GM23338 (cell line): Measurements from ENCODE around the gene ADM2. TPM values are rescaled to one million over a fixed set of nuclear protein-coding genes. Genes with fewer than 3 reads are reported as not detected.

Experiments
- ATAC-seq: fragments of 200-7000 bp; cut with Tn5 transposase; 3 replicates; pipeline ENCODE4 v1.9.1; 2020
- DNase-seq: peaks from one replicate; pipeline ENCODE4 v3.0.0-alpha.2; 2015; ENCODE audit warnings: low spot score
- H2AFZ ChIP-seq: fragments of 200-600 bp; sonication (generic); 2 replicates; pipeline ENCODE4 v1.8.0; 2016; ENCODE audit warnings: antibody characterized with exemption, mild to moderate bottlenecking, moderate library complexity
- H3F3A ChIP-seq: fragments of 200-600 bp; sonication (generic); replicated peaks from 2 replicates; pipeline ENCODE4 v1.8.0; 2017; ENCODE audit warnings: antibody characterized with exemption, mixed run types, low read depth
- H3K27ac ChIP-seq: fragments of 200-600 bp; sonication (generic); 2 replicates; pipeline ENCODE4 v1.6.1; 2016; ENCODE audit warnings: low read depth
- H3K27me3 ChIP-seq: fragments of 200-600 bp; sonication (generic); 2 replicates; pipeline ENCODE4 v1.8.0; 2016; ENCODE audit warnings: mild to moderate bottlenecking, mixed run types, moderate library complexity; ENCODE audit not compliant: insufficient read depth
- H3K36me3 ChIP-seq: fragments of 200-600 bp; sonication (generic); 2 replicates; pipeline ENCODE4 v1.8.0; 2016; ENCODE audit warnings: mild to moderate bottlenecking; ENCODE audit not compliant: insufficient read depth
- H3K4me1 ChIP-seq: fragments of 200-600 bp; sonication (generic); 2 replicates; pipeline ENCODE4 v1.8.0; 2016; ENCODE audit warnings: mild to moderate bottlenecking, moderate library complexity; ENCODE audit not compliant: insufficient read depth
- H3K4me2 ChIP-seq: fragments of 200-600 bp; sonication (generic); 2 replicates; pipeline ENCODE4 v1.7.1; 2017; ENCODE audit warnings: mixed run types
- H3K4me3 ChIP-seq: fragments of 200-600 bp; sonication (generic); 2 replicates; pipeline ENCODE4 v1.6.1; 2016; ENCODE audit warnings: mixed run types
- H3K79me2 ChIP-seq: fragments of 200-600 bp; sonication (generic); replicated peaks from 2 replicates; pipeline ENCODE4 v1.8.0; 2017; ENCODE audit warnings: mild to moderate bottlenecking; ENCODE audit not compliant: insufficient read depth
- H3K9me2 ChIP-seq: fragments of 200-600 bp; sonication (generic); 2 replicates; pipeline ENCODE4 v1.8.0; 2017; ENCODE audit not compliant: insufficient read depth
- H4K20me1 ChIP-seq: fragments of 200-600 bp; sonication (generic); replicated peaks from 2 replicates; pipeline ENCODE4 v1.8.0; 2017; ENCODE audit warnings: mild to moderate bottlenecking; ENCODE audit not compliant: insufficient read depth
- H3K27ac Mint-ChIP-seq: 2 replicates; pipeline ENCODE4 v1.8.0; 2020; ENCODE audit warnings: inconsistent platforms, mild to moderate bottlenecking, moderate library complexity, mixed read lengths
- H3K27me3 Mint-ChIP-seq: 3 replicates; pipeline ENCODE4 v1.8.0; 2022; ENCODE audit warnings: low read depth, mild to moderate bottlenecking, moderate library complexity, mixed read lengths, inconsistent platforms; ENCODE audit not compliant: insufficient read depth, poor library complexity
- H3K36me3 Mint-ChIP-seq: 3 replicates; pipeline ENCODE4 v1.8.0; 2021; ENCODE audit warnings: low read depth, mild to moderate bottlenecking, inconsistent platforms, moderate library complexity, mixed read lengths
- H3K4me1 Mint-ChIP-seq: 3 replicates; pipeline ENCODE4 v1.8.0; 2020; ENCODE audit warnings: mild to moderate bottlenecking, inconsistent platforms, mixed read lengths
- H3K4me3 Mint-ChIP-seq: 3 replicates; pipeline ENCODE4 v1.8.0; 2021; ENCODE audit warnings: moderate library complexity, mild to moderate bottlenecking, inconsistent platforms, mixed read lengths
- H3K9me3 Mint-ChIP-seq: 3 replicates; pipeline ENCODE4 v1.8.0; 2020; ENCODE audit warnings: moderate library complexity, mild to moderate bottlenecking, inconsistent platforms, mixed read lengths
- CREB1 ChIP-seq: fragments of 250-450 bp; sonication (Bioruptor Pico); IDR thresholded peaks from 2 replicates; pipeline ENCODE4 v1.5.0; 2020; ENCODE audit warnings: low read depth, mild to moderate bottlenecking, moderate library complexity
- ETS1 ChIP-seq: IDR thresholded peaks from 2 replicates; pipeline ENCODE4 v1.6.1; 2016; ENCODE audit warnings: antibody characterized with exemption
- EZH2 ChIP-seq: fragments of 200-600 bp; sonication (generic); IDR thresholded peaks from one replicate; pipeline ENCODE4 v1.8.0; 2017; ENCODE audit warnings: antibody characterized with exemption, mild to moderate bottlenecking, low read depth; ENCODE audit not compliant: unreplicated experiment
- EZH2phosphoT487 ChIP-seq: fragments of 200-600 bp; sonication (generic); IDR thresholded peaks from one replicate; pipeline ENCODE4 v1.8.1; 2018; ENCODE audit warnings: antibody characterized with exemption; ENCODE audit not compliant: unreplicated experiment
- JUNB ChIP-seq: IDR thresholded peaks from one replicate; pipeline ENCODE4 v1.6.1; 2016; ENCODE audit warnings: antibody characterized with exemption; ENCODE audit not compliant: unreplicated experiment
- NANOG ChIP-seq: IDR thresholded peaks from 2 replicates; pipeline ENCODE4 v1.6.1; 2016; ENCODE audit warnings: antibody characterized with exemption, borderline replicate concordance
- POLR2AphosphoS5 ChIP-seq: IDR thresholded peaks from 2 replicates; pipeline ENCODE4 v1.6.1; 2016; ENCODE audit warnings: antibody characterized with exemption, low read depth
- STAT1 ChIP-seq: IDR thresholded peaks from one replicate; pipeline ENCODE4 v1.6.1; 2016; ENCODE audit warnings: antibody characterized with exemption; ENCODE audit not compliant: unreplicated experiment
- ZNF114 ChIP-seq: fragments of 250-450 bp; sonication (Bioruptor Pico); IDR thresholded peaks from 2 replicates; pipeline ENCODE4 v1.5.0; 2020; ENCODE audit warnings: mild to moderate bottlenecking, moderate library complexity
- ZNF331 ChIP-seq: fragments of 250-450 bp; sonication (Bioruptor Pico); IDR thresholded peaks from 2 replicates; pipeline ENCODE4 v1.5.0; 2020; ENCODE audit warnings: low read depth, mild to moderate bottlenecking, moderate library complexity
- ZNF462 ChIP-seq: fragments of 250-450 bp; sonication (Bioruptor Pico); IDR thresholded peaks from 2 replicates; pipeline ENCODE4 v1.5.0; 2020; ENCODE audit warnings: mild to moderate bottlenecking, moderate library complexity
- polyA plus RNA-seq: library from polyadenylated mRNA; unstranded; fragments of >200 nt; fragmentation: Nextera tagmentation; extraction: Ambion mirVana; gene quantifications from 2 replicates; pipeline ENCODE4 v1.2.1, GENCODE V29; 2016
- total RNA-seq: library from RNA; depleted of rRNA; stranded (reverse); fragments of >200 nt; shearing (Covaris generic); gene quantifications from 2 replicates; pipeline ENCODE4 v1.2.3, GENCODE V29; 2014
- TF ChIP-seq, protein P1 (sequence below), 2 experiments: fragments of 200-600 bp in 1 of 2; sonication (generic) in 1 of 2; conservative IDR thresholded peaks; 2 replicates each; pipeline versions ENCODE4 v1.5.1 to v1.6.1; 2016 to 2017; ENCODE audit warnings: antibody characterized with exemption in 2 of 2, low read depth in 2 of 2, mild to moderate bottlenecking in 2 of 2, moderate library complexity in 1 of 2
- TF ChIP-seq, protein P2 (sequence below): IDR thresholded peaks from one replicate; pipeline ENCODE4 v1.6.1; 2018; ENCODE audit warnings: antibody characterized with exemption; ENCODE audit not compliant: unreplicated experiment

Gene ADM2
- total and polyA plus RNA-seq, 2 experiments from 2014 or later, result 3.3 to 7.1 TPM

GRCh38 chr22:50441428-50441993 lies 39.8 kb upstream of the ADM2 start:
- Histone ChIP-seq H3K36me3 (no peaks in the 10 kb centered on the region), H3K27me3 (no peaks in the 10 kb centered on the region), H2AFZ (no peak overlapping the region), H4K20me1 (no peaks in the 10 kb centered on the region; the same call in 1 of the 2 replicates), H3F3A (peaks cover 5% of the 10 kb centered on the region; the same call in 1 of the 2 replicates), H3K9me2 (no peaks in the 10 kb centered on the region), H3K27ac (no peak overlapping the region), H3K4me1 (no peaks in the 10 kb centered on the region; the same call in 1 of the 2 replicates), H3K4me2 (no peak overlapping the region), H3K79me2 (no peaks in the 10 kb centered on the region), H3K4me3 (no peak overlapping the region)
- Mint-ChIP-seq H3K4me3 (no peak overlapping the region), H3K27ac (no peak overlapping the region), H3K9me3 (no peaks in the 10 kb centered on the region), H3K36me3 (0 out of 3 replicates have a peak, but pooled peaks cover 2% of the 10 kb centered on the region), H3K27me3 (peaks cover 24% of the 10 kb centered on the region), H3K4me1 (peaks cover 17% of the 10 kb centered on the region)
- DNase-seq, result no peak
- TF ChIP-seq JUNB (no peak), POLR2AphosphoS5 (no peak), NANOG (no peak), ZNF114 (CRISPR knock-in tag) (no peak), STAT1 (no peak), ZNF331 (CRISPR knock-in tag) (no peak), ETS1 (no peak), EZH2phosphoT487 (no peak), CREB1 (CRISPR knock-in tag) (no peak), ZNF462 (CRISPR knock-in tag) (no peak), EZH2 (no peak)
- TF ChIP-seq, protein P1, sequence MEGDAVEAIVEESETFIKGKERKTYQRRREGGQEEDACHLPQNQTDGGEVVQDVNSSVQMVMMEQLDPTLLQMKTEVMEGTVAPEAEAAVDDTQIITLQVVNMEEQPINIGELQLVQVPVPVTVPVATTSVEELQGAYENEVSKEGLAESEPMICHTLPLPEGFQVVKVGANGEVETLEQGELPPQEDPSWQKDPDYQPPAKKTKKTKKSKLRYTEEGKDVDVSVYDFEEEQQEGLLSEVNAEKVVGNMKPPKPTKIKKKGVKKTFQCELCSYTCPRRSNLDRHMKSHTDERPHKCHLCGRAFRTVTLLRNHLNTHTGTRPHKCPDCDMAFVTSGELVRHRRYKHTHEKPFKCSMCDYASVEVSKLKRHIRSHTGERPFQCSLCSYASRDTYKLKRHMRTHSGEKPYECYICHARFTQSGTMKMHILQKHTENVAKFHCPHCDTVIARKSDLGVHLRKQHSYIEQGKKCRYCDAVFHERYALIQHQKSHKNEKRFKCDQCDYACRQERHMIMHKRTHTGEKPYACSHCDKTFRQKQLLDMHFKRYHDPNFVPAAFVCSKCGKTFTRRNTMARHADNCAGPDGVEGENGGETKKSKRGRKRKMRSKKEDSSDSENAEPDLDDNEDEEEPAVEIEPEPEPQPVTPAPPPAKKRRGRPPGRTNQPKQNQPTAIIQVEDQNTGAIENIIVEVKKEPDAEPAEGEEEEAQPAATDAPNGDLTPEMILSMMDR (conservative IDR thresholded peaks at IDR 0.05; ENCODE audit: low read depth in 2 of 2), result no peak
- TF ChIP-seq, protein P2, sequence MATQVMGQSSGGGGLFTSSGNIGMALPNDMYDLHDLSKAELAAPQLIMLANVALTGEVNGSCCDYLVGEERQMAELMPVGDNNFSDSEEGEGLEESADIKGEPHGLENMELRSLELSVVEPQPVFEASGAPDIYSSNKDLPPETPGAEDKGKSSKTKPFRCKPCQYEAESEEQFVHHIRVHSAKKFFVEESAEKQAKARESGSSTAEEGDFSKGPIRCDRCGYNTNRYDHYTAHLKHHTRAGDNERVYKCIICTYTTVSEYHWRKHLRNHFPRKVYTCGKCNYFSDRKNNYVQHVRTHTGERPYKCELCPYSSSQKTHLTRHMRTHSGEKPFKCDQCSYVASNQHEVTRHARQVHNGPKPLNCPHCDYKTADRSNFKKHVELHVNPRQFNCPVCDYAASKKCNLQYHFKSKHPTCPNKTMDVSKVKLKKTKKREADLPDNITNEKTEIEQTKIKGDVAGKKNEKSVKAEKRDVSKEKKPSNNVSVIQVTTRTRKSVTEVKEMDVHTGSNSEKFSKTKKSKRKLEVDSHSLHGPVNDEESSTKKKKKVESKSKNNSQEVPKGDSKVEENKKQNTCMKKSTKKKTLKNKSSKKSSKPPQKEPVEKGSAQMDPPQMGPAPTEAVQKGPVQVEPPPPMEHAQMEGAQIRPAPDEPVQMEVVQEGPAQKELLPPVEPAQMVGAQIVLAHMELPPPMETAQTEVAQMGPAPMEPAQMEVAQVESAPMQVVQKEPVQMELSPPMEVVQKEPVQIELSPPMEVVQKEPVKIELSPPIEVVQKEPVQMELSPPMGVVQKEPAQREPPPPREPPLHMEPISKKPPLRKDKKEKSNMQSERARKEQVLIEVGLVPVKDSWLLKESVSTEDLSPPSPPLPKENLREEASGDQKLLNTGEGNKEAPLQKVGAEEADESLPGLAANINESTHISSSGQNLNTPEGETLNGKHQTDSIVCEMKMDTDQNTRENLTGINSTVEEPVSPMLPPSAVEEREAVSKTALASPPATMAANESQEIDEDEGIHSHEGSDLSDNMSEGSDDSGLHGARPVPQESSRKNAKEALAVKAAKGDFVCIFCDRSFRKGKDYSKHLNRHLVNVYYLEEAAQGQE, result no peak
- ATAC-seq, result no peak
